HCT116 (cell line): ENCODE measurements around the gene SYNDIG1.

ENCODE experiments used
- POLR2AphosphoS5 ChIP-seq: IDR thresholded peaks from 2 replicates; pipeline ENCODE4 v1.6.1; 2011; ENCODE audit warnings: mild to moderate bottlenecking, low read depth, low read length, moderate library complexity
- TF ChIP-seq, protein P1 (sequence below), 3 experiments: fragments of 200-600 bp in 1 of 3; sonication (generic) in 1 of 3; IDR thresholded peaks in 2 of 3; conservative IDR thresholded peaks in 1 of 3; 2 replicates each; pipeline ENCODE4 v1.5.1; 2012 to 2017; ENCODE audit warnings: low read depth in 2 of 3, low read length in 2 of 3, antibody characterized with exemption in 1 of 3, borderline replicate concordance in 1 of 3, control low read depth in 1 of 3, mild to moderate bottlenecking in 1 of 3, mixed read lengths in 1 of 3, mixed run types in 1 of 3, moderate library complexity in 1 of 3; ENCODE audit not compliant: insufficient read depth in 1 of 3

DNA sequence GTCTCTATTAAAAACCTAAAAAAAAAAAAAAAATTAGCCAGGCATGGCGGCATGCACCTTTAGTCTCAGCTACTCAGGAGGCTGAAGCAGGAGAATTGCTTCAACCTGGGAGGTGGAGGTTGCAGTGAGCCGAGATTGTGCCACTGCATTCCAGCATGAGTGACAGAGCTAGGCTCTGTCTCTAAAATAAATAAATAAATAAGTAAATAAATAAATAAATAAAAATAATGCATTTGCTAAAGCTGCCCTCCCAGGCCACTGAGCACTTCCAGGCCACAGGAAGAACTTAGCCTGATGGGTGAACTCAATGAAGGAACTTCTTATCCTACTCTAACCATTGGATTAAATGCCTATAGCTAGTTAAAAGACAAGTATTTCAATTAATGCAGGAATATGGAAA lies 104.9 kb downstream of the SYNDIG1 start:
- no peak for TF ChIP-seq POLR2AphosphoS5
- TF ChIP-seq, protein P1, sequence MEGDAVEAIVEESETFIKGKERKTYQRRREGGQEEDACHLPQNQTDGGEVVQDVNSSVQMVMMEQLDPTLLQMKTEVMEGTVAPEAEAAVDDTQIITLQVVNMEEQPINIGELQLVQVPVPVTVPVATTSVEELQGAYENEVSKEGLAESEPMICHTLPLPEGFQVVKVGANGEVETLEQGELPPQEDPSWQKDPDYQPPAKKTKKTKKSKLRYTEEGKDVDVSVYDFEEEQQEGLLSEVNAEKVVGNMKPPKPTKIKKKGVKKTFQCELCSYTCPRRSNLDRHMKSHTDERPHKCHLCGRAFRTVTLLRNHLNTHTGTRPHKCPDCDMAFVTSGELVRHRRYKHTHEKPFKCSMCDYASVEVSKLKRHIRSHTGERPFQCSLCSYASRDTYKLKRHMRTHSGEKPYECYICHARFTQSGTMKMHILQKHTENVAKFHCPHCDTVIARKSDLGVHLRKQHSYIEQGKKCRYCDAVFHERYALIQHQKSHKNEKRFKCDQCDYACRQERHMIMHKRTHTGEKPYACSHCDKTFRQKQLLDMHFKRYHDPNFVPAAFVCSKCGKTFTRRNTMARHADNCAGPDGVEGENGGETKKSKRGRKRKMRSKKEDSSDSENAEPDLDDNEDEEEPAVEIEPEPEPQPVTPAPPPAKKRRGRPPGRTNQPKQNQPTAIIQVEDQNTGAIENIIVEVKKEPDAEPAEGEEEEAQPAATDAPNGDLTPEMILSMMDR (IDR thresholded peaks at IDR 0.05 in 2 of 3, conservative IDR thresholded peaks at IDR 0.05 in 1 of 3; ENCODE audit: borderline replicate concordance in 1 of 3, insufficient read depth in 1 of 3, low read depth in 2 of 3, low read length in 2 of 3): no peak
